Naive B cell (primary cell): ENCODE results near the gene NEURL3. TPM values are rescaled to one million over a fixed set of nuclear protein-coding genes. Genes with fewer than 3 reads are reported as not detected.
A peak's percentile ranks its signal among the peaks of the same experiment; 100 is the strongest.

Source experiments
- ATAC-seq, 2 donors: fragments of 150-1000 bp; cut with Tn5 transposase; 2 replicates each; pipeline ENCODE4 v1.10.0; 2021; ENCODE audit warnings: low read depth in 2 of 2, mild to moderate bottlenecking in 2 of 2, moderate library complexity in 2 of 2
- DNase-seq: peaks from one replicate; pipeline ENCODE4 v3.0.0; 2022
- H3K27ac Mint-ChIP-seq, 6 donors: one replicate each; pipeline ENCODE4 v1.8.0; 2020 to 2022; ENCODE audit warnings: mild to moderate bottlenecking in 6 of 6, mixed read lengths in 6 of 6, moderate library complexity in 5 of 6, inconsistent platforms in 2 of 6
- H3K27me3 Mint-ChIP-seq, 3 donors: one replicate each; pipeline ENCODE4 v1.8.0; 2021 to 2022; ENCODE audit warnings: mixed read lengths in 3 of 3, mild to moderate bottlenecking in 1 of 3
- H3K36me3 Mint-ChIP-seq, 2 donors: one replicate each; pipeline ENCODE4 v1.8.0; 2020 to 2022; ENCODE audit warnings: mixed read lengths in 2 of 2, inconsistent platforms in 1 of 2, mild to moderate bottlenecking in 1 of 2
- H3K4me1 Mint-ChIP-seq, 3 donors: one replicate each; pipeline ENCODE4 v1.8.0; 2020 to 2022; ENCODE audit warnings: mixed read lengths in 3 of 3, inconsistent platforms in 1 of 3, mild to moderate bottlenecking in 1 of 3, moderate library complexity in 1 of 3
- H3K4me3 Mint-ChIP-seq, 8 donors: one replicate each; pipeline ENCODE4 v1.8.0; 2020 to 2022; ENCODE audit warnings: mild to moderate bottlenecking in 8 of 8, mixed read lengths in 8 of 8, moderate library complexity in 8 of 8, inconsistent platforms in 2 of 8
- H3K9me3 Mint-ChIP-seq, 7 donors: one replicate each; pipeline ENCODE4 v1.8.0; 2020 to 2022; ENCODE audit warnings: mixed read lengths in 7 of 7, mild to moderate bottlenecking in 5 of 7, inconsistent platforms in 2 of 7, moderate library complexity in 1 of 7
- polyA plus RNA-seq, 6 donors: library from polyadenylated mRNA; unstranded; fragments of 300-500 nt; fragmentation: Illumina TruSeq; gene quantifications; one replicate each; pipeline ENCODE4 v1.2.3, GENCODE V29; 2021; ENCODE audit warnings: low read depth in 6 of 6

Gene NEURL3
- polyA plus RNA-seq, 6 donors from 2014 or later = 0.28 TPM; not detected in 5

DNA sequence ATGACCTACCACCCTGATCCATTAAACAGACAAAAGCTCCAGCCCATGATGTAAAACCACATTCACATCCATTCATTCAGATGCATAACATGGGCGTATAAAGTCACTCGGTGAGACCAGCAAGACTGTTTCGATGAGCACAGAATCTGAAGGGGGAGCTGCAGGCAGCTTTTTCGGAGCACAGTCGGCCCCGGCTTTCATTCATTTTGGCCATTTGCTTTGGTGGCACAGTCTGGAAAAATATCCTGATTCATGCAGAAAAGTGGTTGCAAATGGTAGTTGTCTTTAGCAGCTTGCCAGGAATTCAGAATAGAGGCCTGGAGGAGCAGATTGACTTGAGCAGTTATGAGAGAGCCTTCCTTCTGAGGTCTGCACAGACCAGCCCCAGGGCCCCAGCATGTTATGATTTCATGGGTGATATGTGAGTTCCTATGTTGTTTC lies 42.6 kb upstream of the NEURL3 start:
- peak overlapping the region in 4 of 6 donors; percentile 22 to 78 (median 42) for H3K27ac Mint-ChIP-seq
- peaks cover 6 to 8% of the 10 kb centered on the region in 2 donors for H3K36me3 Mint-ChIP-seq
- H3K4me3 Mint-ChIP-seq = peak overlapping the region in 1 of 8 donors; percentile 33
- ATAC-seq (no peak), DNase-seq (no peak)
- no peaks in the 10 kb centered on the region for H3K9me3 Mint-ChIP-seq
- no peaks in the 10 kb centered on the region for H3K27me3 Mint-ChIP-seq
- H3K4me1 Mint-ChIP-seq = peaks cover 18 to 33% (median 22%) of the 10 kb centered on the region in 3 donors

DNA sequence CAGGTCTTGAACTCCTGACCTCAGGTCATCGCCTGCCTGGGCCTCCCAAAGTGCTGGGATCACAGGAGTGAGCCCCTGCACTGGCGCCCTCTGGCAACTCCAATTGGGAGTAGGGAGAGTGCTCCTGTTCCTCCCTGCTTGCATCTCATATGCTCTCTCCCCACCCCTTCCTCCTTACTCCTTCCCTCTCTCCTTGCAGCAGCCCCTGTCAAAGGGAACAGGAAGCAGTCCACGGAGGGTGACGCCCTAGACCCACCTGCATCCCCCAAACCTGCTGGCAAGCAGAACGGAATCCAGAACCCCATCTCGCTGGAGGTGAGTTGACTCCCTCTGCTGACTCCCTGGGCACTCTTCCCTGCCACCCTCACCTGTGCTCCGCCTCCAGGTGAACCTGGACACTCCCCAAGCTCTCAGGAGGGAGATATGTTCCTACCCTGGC lies 42.1 kb upstream of the NEURL3 start:
- no peak for DNase-seq
- no peaks in the 10 kb centered on the region for H3K27me3 Mint-ChIP-seq
- H3K4me3 Mint-ChIP-seq = peak overlapping the region in 2 of 8 donors; percentile 16 to 63
- peaks cover 6% of the 10 kb centered on the region in 2 donors for H3K36me3 Mint-ChIP-seq
- H3K4me1 Mint-ChIP-seq = peaks cover 22 to 38% (median 22%) of the 10 kb centered on the region in 3 donors
- peak overlapping the region in 4 of 6 donors; percentile 17 to 78 (median 42) for H3K27ac Mint-ChIP-seq
- ATAC-seq = no peak
- no peaks in the 10 kb centered on the region for H3K9me3 Mint-ChIP-seq

DNA sequence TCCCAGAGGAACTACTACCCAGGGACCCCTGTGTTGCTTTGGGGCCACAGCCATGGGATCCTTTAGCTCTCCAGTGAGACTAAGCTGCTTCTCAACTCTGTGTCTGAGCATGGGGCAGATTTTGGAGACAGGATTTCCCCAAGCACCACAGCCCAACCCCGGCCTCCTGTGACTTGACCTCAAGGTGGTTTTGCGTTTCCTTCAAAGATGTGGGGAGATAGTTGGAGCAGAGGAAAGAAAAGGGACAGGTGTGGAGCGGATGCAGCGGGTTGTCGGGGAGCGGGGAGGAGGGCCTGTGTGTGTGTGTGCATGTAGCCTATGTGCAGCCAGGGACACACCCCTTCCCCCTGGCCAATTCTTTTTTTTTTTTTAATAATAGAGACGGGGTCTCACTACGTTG lies 41.6 kb upstream of the NEURL3 start:
- no peaks in the 10 kb centered on the region for H3K27me3 Mint-ChIP-seq
- H3K4me3 Mint-ChIP-seq = peak overlapping the region in 1 of 8 donors; percentile 16
- ATAC-seq (no peak), DNase-seq (no peak)
- H3K27ac Mint-ChIP-seq = peak overlapping the region in 3 of 6 donors; percentile 38 to 84 (median 69)
- H3K36me3 Mint-ChIP-seq = peaks cover 1 to 6% of the 10 kb centered on the region in 2 donors
- peaks cover 19 to 40% (median 22%) of the 10 kb centered on the region in 3 donors for H3K4me1 Mint-ChIP-seq
- H3K9me3 Mint-ChIP-seq = no peaks in the 10 kb centered on the region

DNA sequence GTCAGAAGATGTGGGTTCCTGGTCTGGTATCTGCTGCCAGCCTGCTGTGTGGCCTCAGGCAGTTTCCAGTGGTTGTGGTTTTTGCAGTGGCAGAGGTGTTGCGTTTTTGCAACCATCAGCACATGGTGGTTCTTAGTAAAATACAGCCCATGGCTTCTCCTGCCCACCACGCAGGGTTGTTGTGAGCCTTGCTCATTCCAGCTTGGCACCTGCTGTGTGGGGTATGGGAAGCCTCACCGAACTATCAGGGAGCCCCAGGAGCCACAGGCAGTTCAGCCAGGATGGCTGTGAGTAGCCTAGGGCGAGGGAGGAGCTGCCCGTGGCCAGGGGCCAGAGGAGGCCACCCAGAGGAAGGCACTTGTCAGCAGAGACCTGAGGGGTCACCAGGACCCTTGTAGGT lies 41.2 kb upstream of the NEURL3 start:
- DNase-seq = no peak
- H3K36me3 Mint-ChIP-seq = peaks cover 0 to 6% of the 10 kb centered on the region in 2 donors
- ATAC-seq = no peak
- no peaks in the 10 kb centered on the region for H3K27me3 Mint-ChIP-seq
- peak overlapping the region in 3 of 6 donors; percentile 69 to 82 (median 79) for H3K27ac Mint-ChIP-seq
- peaks cover 19 to 44% (median 22%) of the 10 kb centered on the region in 3 donors for H3K4me1 Mint-ChIP-seq
- H3K4me3 Mint-ChIP-seq = no peak overlapping the region
- no peaks in the 10 kb centered on the region for H3K9me3 Mint-ChIP-seq

DNA sequence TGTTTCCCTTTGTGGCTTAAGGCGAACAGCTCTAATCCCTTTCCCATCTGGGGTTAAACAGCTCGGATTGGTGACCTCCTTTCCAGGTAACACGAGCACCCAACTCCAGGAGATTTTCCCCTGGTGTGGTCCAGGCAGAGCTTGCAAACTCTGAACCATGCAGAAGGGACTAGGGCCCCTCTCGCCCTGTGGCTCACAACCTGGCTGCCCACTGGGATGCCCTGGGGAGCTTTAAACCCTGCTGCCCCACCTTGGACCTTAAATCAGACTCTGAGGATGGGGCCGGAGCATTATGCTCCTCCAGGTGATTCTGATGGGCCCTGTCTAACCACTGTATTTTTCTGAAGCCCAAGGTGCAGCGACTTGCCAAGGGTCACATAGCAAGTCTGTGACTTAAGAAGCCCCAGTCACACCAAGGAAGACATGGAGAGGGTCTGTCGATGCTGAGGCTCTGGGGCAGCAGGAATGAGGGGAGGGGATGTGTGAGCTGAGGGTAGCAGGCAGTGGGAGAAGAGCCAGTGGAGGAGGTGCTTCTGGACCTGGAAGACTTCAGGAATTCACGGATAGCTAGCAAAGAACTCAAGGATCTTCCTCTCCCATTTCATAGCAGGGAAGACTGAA lies 37.3 kb upstream of the NEURL3 start:
- Mint-ChIP-seq H3K27me3 (no peaks in the 10 kb centered on the region), H3K4me1 (peaks cover 40 to 69% (median 50%) of the 10 kb centered on the region in 3 donors), H3K4me3 (no peak overlapping the region), H3K9me3 (no peaks in the 10 kb centered on the region), H3K36me3 (peaks cover 0 to 6% of the 10 kb centered on the region in 2 donors), H3K27ac (peak overlapping the region in 3 of 6 donors; percentile 4 to 99 (median 56))
- DNase-seq = no peak
- no peak for ATAC-seq

DNA sequence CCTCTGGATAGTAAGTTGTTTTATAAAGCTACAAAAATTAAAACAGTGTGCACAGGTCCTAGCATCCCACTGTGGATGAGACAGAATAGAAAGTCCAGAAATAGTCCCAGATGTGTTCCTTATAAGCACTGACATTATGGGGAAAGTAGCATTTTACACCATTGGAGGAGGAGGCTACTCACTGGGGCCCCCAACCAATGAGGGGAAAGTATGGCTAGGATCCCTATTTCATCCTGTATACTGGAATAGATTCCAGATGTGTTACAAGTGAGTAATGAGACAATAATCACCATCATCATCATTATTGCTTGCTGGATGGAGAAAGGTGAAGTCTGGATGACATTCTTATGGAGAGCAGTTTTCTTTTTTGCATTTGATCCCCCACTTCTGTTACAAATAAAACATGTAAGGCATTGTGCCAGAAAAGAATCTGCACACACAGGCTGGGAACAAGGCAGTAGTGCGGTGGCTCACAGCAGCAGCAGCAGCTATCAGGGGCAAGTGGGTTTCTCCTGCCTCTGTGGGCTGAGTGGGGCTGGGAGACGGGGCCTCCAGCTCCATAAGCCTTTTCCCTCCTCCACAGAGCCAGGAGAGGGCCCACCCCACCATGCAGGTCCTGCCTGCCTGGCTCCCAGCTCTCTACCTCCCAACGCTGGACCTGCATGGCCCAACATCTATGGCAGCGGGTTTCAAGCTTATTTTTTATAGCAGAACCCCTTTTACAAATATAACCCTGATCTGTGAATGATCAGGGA lies 36.4 kb upstream of the NEURL3 start:
- H3K4me1 Mint-ChIP-seq = peaks cover 42 to 70% (median 51%) of the 10 kb centered on the region in 3 donors
- H3K9me3 Mint-ChIP-seq = no peaks in the 10 kb centered on the region
- no peak for ATAC-seq
- DNase-seq = no peak
- H3K27ac Mint-ChIP-seq = peak overlapping the region in 3 of 6 donors; percentile 44 to 99 (median 88)
- peak overlapping the region in 1 of 8 donors; percentile 55 for H3K4me3 Mint-ChIP-seq
- H3K36me3 Mint-ChIP-seq = peaks cover 0 to 6% of the 10 kb centered on the region in 2 donors
- no peaks in the 10 kb centered on the region for H3K27me3 Mint-ChIP-seq

DNA sequence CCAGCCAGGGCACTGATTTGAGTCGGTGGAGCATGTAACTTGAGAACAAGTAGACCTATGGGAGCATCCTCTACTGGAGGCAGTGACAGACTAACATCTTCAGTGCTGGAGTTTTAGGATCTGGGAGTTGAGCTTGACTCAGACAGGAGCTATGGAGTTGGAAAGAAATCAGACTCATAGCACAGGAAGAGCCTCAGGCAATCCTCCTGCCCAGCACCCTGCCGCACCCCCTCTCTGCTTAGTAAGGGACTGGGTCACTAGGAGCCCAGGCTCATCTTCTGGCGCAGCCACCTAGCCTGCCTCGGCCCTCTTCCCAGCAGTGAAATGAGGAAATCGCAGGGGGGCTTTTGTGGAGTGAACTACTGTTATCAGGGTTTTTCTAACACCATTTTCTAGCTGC lies 35.0 kb upstream of the NEURL3 start:
- Mint-ChIP-seq H3K9me3 (no peaks in the 10 kb centered on the region), H3K27ac (peak overlapping the region; percentile 51 to 99 (median 88)), H3K4me3 (peak overlapping the region in 4 of 8 donors; percentile 30 to 87 (median 36)), H3K4me1 (peaks cover 40 to 67% (median 58%) of the 10 kb centered on the region in 3 donors), H3K36me3 (peaks cover 0 to 6% of the 10 kb centered on the region in 2 donors), H3K27me3 (no peaks in the 10 kb centered on the region)
- no peak for DNase-seq
- no peak for ATAC-seq

DNA sequence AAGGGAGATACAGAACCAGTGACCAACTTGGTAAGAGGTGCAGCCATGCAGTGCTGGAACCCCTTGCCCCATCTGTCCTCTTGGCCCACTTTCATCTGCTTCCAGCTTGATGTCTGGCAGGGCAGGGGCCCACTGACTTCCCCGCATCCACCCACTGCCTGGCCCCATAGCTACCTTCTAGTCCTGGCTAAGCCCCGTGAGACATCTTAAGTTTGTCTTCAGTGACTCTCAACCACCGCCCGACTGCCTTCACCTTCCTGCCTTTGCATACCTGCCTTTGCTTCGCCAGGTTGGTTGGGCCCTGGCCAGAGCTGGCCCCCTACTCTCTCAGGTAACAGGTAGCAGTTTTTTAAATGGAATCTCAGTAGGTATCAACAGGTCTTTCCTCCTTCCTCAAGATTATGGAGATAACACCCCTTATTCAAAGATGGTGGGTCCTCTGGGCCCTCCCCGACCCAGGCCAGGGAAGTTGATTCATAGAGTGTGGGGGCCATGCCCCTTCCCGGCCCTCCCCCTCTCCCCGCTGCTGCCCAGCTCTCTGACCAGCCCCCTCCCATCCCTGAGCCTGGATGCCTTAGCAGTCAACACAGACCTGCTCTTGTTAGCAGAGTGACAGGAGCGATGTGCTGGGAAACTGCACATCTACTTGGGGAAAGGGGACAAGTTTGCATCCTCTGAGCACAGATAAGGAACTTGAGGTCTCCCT lies 34.2 kb upstream of the NEURL3 start:
- Mint-ChIP-seq H3K4me3 (peak overlapping the region; percentile 87 to 98 (median 94)), H3K27ac (peak overlapping the region; percentile 98 to 99 (median 99)), H3K9me3 (no peaks in the 10 kb centered on the region), H3K36me3 (peaks cover 0 to 1% of the 10 kb centered on the region in 2 donors), H3K27me3 (no peaks in the 10 kb centered on the region), H3K4me1 (peaks cover 40 to 60% (median 54%) of the 10 kb centered on the region in 3 donors)
- no peak for DNase-seq
- ATAC-seq = no peak

DNA sequence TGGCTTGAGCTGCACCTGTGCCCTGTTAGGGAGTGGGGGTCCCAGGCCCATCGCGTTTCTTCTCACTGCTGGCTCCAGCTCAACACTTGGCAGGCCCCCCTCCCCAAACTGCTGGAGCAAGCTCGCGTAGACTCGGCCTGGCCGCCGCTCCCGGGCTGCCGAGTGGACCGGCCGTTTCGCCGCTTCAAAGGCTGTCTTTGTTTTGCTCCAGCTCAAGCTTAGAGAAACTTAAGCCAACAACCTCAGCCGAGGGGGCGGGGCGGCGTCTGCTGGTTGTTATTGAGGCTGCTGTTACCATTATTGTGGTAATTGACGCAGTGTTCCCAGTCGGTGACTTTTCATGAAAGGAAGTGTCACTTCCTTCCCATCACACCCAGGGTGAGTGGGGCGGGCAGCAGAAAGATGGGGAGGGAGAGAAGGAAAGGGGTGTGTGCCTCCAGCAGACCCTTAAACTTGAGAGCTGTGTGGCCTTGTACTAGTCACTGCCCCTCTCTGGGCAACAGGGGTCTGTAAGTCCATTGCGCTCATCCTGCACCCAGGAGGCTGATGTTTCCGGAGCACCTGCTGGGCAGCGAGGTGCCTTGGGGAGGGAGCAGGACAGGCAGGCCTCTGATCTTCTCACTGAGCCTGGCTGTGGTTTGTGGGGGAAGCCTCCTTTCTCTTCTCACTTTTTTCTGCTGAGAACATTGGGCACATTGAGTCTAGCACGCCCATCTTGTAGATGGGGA lies 33.5 kb upstream of the NEURL3 start:
- peak; percentile 40 to 42 for ATAC-seq
- Mint-ChIP-seq H3K27ac (peak overlapping the region; percentile 98 to 99 (median 99)), H3K27me3 (no peaks in the 10 kb centered on the region), H3K9me3 (no peaks in the 10 kb centered on the region), H3K4me1 (peaks cover 40 to 61% (median 46%) of the 10 kb centered on the region in 3 donors), H3K36me3 (no peaks in the 10 kb centered on the region), H3K4me3 (peak overlapping the region; percentile 87 to 98 (median 94))
- peak; percentile 87 for DNase-seq

DNA sequence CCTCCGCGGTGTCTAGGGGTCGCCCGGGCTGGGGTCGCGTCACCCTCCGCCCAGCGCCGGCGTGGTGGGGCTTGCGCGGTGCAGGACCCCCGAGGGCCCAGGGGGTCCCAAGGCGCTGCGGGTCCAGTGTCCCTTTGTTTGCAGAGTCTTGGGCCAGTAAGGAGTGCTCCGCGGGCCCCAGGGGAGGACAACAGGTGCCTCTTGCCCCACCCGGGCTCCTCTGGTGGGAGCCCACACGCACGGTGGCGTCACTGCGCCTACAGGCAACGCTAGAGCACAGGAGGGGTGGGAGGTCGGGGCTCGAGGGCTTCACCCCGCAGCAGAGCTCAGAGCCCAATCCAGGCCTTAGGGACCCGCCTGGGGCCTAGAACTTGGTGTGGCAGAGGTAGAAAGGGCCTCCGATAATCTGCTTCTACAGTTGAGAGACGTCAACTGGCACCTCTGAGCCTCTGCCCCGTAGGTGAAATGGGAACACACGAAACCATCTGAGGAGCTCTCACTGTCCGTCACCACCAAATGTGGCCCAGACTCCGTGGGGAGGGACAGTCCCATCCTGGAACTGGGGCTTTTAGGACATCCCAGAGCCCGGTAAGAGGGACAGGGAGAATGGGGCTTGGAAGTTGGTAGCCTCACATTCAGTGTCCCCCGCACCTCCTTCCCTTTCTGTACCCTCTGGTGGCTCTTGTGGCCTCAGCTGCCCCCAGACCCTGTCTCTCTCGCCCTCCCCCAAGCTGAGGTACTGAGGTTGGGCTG lies 32.8 kb upstream of the NEURL3 start:
- Mint-ChIP-seq H3K27ac (peak overlapping the region; percentile 98 to 99 (median 99)), H3K36me3 (no peaks in the 10 kb centered on the region), H3K9me3 (no peaks in the 10 kb centered on the region), H3K4me3 (peak overlapping the region; percentile 87 to 98 (median 94)), H3K4me1 (peaks cover 39 to 57% (median 42%) of the 10 kb centered on the region in 3 donors), H3K27me3 (no peaks in the 10 kb centered on the region)
- DNase-seq (peak; percentile 68), ATAC-seq (peak; percentile 26 to 34)

DNA sequence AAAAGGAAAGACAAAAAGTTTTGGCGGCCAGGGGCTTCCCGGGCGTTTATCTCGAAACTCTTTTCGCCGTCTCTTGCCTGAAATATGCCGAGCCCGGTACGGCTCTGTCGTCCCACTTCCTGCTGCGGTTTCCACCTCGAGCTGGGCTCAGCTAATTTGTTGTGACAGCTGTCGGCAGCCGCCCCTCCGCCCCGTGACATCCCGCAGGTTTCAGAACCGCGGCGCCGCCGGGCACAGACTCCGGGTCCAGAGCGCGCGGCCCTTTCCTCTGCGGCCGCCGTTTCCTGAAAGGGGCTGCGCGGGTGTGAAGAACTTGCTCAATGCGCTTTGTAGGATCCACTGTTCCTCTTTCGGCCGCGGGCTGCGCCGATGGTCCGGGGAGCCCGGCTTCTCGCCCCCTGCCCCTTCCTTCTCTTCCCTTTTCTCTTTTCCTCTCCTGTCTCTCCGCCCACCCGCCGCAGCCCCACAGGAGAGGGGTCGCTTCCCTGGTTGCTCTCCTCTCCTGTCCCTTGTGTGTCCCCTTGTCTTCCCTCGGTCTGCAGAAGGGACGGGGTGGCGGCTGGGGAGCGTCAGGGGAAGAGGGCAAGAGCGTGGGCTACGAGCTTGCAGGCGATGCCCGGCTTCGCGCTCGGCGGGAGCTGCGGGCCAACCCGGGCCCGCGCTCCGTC lies 32.0 kb upstream of the NEURL3 start:
- Mint-ChIP-seq H3K4me1 (peaks cover 37 to 55% (median 45%) of the 10 kb centered on the region in 3 donors), H3K27me3 (no peaks in the 10 kb centered on the region), H3K9me3 (no peaks in the 10 kb centered on the region), H3K27ac (peak overlapping the region; percentile 96 to 99 (median 98)), H3K36me3 (no peaks in the 10 kb centered on the region), H3K4me3 (peak overlapping the region; percentile 87 to 98 (median 94))
- ATAC-seq (peak; percentile 61 to 62), DNase-seq (peak; percentile 92)
